Caco-2 (cell line): Measurements from ENCODE around the gene FBXO15. TPM values are rescaled to one million over a fixed set of nuclear protein-coding genes. Genes with fewer than 3 reads are reported as not detected.

Source experiments
- BruUV-seq: library from RNA; stranded (reverse); fragments of 400-500 nt; replicated peaks from 2 replicates; lab custom pipeline; 2021; lab: Mats Ljungman, UMichigan
- CTCF ChIA-PET: fragments of 300-600 bp; sonication (Branson Sonifier 250); formaldehyde crosslinking; loops from one replicate; lab custom pipeline; 2022; ENCODE audit warnings: antibody characterized with exemption; lab: Charles Lee
- POLR2A ChIA-PET: fragments of 300-600 bp; sonication (Branson Sonifier 250); formaldehyde crosslinking; loops from one replicate; lab custom pipeline; 2022; ENCODE audit warnings: antibody characterized with exemption; lab: Charles Lee
- DNase-seq, 2 experiments: peaks; one replicate each; pipeline versions ENCODE4 v3.0.0 to v3.0.0-alpha.2; 2020 to 2022
- H3K27me3 ChIP-seq: replicated peaks from 2 replicates; pipeline ENCODE4 v1.6.0; 2011; ENCODE audit warnings: low read length; ENCODE audit not compliant: control insufficient read depth, insufficient read depth
- H3K36me3 ChIP-seq: 2 replicates; pipeline ENCODE4 v1.5.1; 2011; ENCODE audit warnings: low read length; ENCODE audit not compliant: control insufficient read depth, insufficient read depth
- H3K4me1 ChIP-seq: fragments of 250-450 bp; sonication (Bioruptor Pico); 2 replicates; pipeline ENCODE4 v1.5.1; 2020; ENCODE audit warnings: mild to moderate bottlenecking
- H3K4me3 ChIP-seq: 2 replicates; pipeline ENCODE4 v1.5.1; 2011; ENCODE audit warnings: low read depth, mild to moderate bottlenecking, control low read depth, low read length
- H3K9me3 ChIP-seq: fragments of 250-450 bp; sonication (Bioruptor Pico); 2 replicates; pipeline ENCODE4 v1.5.1; 2020; ENCODE audit warnings: mild to moderate bottlenecking, moderate library complexity
- H3K27ac Mint-ChIP-seq: one replicate; pipeline ENCODE4 v1.8.0; 2022; ENCODE audit warnings: mixed read lengths; ENCODE audit not compliant: unreplicated experiment
- H3K27me3 Mint-ChIP-seq: one replicate; pipeline ENCODE4 v1.8.0; 2022; ENCODE audit warnings: mixed read lengths; ENCODE audit not compliant: insufficient read depth, unreplicated experiment
- H3K36me3 Mint-ChIP-seq: one replicate; pipeline ENCODE4 v1.8.0; 2022; ENCODE audit warnings: mild to moderate bottlenecking, mixed read lengths; ENCODE audit not compliant: insufficient read depth, unreplicated experiment
- H3K4me1 Mint-ChIP-seq: one replicate; pipeline ENCODE4 v1.8.0; 2022; ENCODE audit warnings: low read depth, mixed read lengths; ENCODE audit not compliant: unreplicated experiment
- H3K4me3 Mint-ChIP-seq: one replicate; pipeline ENCODE4 v1.8.0; 2022; ENCODE audit warnings: mild to moderate bottlenecking, moderate library complexity, mixed read lengths; ENCODE audit not compliant: unreplicated experiment
- H3K9me3 Mint-ChIP-seq: one replicate; pipeline ENCODE4 v1.8.0; 2022; ENCODE audit warnings: mixed read lengths; ENCODE audit not compliant: unreplicated experiment
- intact Hi-C: fragments of 100-400 bp; cut with micrococcal nuclease; formaldehyde crosslinking; loops from one replicate; pipeline ENCODE4 v1.10.0; 2022; ENCODE audit not compliant: unreplicated experiment
- total RNA-seq: library from RNA; stranded (reverse); gene quantifications from 2 replicates; pipeline ENCODE4 v1.2.3, GENCODE V29; 2022
- TF ChIP-seq, protein P1 (sequence below), 2 experiments: fragments of 200-600 bp in 1 of 2; IDR thresholded peaks; 1 replicate in 1 of 2; 2 replicates in 1 of 2; pipeline versions ENCODE4 v1.5.1 to v1.8.0; 2011 to 2022; ENCODE audit warnings: antibody characterized with exemption in 1 of 2, control low read depth in 1 of 2, inconsistent platforms in 1 of 2, low read depth in 1 of 2, low read length in 1 of 2, mild to moderate bottlenecking in 1 of 2, moderate library complexity in 1 of 2; ENCODE audit not compliant: insufficient read depth in 1 of 2, severe bottlenecking in 1 of 2, unreplicated experiment in 1 of 2

Gene FBXO15
- total RNA-seq, 1 experiment from 2014 or later, result 0.29 TPM

DNA sequence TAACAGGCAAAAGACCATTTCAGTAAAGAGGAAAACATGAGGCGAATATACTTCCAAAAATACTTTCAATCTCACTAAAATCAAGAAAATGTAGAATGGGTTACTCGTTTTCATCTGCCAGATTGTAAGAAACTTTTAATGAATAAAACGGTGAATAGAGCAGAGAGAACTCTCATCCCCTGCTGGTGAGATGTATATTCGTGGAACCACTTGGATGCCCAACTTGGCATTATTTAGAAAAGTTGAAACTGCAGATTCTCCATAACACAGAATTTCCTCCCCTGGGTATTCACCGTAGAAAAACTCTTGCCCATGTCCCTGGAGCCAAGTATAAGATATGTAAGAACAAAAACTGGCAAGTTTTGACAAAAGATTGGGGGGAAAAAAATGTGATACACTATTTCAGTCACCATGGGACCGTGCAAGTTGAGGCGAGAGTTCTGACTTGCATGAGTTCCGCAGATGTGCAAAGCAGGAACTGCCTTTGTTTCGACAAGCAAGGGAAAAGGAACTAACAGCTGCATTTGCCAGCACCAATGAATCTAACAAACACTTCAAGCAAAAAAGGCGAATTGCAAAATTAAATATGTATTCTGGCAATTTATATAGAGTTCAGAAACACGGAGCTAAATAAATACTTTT is 15.5 kb upstream of the FBXO15 start:
- intact Hi-C loops, result no loop called here
- no peaks in the 10 kb centered on the region for H3K9me3 Mint-ChIP-seq
- no peaks in the 10 kb centered on the region for H3K36me3 ChIP-seq
- no peaks in the 10 kb centered on the region for H3K9me3 ChIP-seq
- H3K27me3 Mint-ChIP-seq, result no peaks in the 10 kb centered on the region
- H3K4me3 ChIP-seq, result no peak overlapping the region
- H3K4me1 Mint-ChIP-seq, result no peaks in the 10 kb centered on the region
- TF ChIP-seq, protein P1, sequence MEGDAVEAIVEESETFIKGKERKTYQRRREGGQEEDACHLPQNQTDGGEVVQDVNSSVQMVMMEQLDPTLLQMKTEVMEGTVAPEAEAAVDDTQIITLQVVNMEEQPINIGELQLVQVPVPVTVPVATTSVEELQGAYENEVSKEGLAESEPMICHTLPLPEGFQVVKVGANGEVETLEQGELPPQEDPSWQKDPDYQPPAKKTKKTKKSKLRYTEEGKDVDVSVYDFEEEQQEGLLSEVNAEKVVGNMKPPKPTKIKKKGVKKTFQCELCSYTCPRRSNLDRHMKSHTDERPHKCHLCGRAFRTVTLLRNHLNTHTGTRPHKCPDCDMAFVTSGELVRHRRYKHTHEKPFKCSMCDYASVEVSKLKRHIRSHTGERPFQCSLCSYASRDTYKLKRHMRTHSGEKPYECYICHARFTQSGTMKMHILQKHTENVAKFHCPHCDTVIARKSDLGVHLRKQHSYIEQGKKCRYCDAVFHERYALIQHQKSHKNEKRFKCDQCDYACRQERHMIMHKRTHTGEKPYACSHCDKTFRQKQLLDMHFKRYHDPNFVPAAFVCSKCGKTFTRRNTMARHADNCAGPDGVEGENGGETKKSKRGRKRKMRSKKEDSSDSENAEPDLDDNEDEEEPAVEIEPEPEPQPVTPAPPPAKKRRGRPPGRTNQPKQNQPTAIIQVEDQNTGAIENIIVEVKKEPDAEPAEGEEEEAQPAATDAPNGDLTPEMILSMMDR (IDR thresholded peaks at IDR 0.05; ENCODE audit: insufficient read depth in 1 of 2, low read depth in 1 of 2, low read length in 1 of 2, severe bottlenecking in 1 of 2, unreplicated experiment in 1 of 2), result no peak
- H3K36me3 Mint-ChIP-seq, result peaks cover 8% of the 10 kb centered on the region
- no peaks in the 10 kb centered on the region for H3K27me3 ChIP-seq
- no peak for DNase-seq
- ChIA-PET CTCF (no interaction called here), POLR2A (no interaction called here)
- BruUV-seq, result no TSS peak
- no peak overlapping the region for H3K4me3 Mint-ChIP-seq
- no peak overlapping the region for H3K27ac Mint-ChIP-seq
- H3K4me1 ChIP-seq, result no peaks in the 10 kb centered on the region

DNA sequence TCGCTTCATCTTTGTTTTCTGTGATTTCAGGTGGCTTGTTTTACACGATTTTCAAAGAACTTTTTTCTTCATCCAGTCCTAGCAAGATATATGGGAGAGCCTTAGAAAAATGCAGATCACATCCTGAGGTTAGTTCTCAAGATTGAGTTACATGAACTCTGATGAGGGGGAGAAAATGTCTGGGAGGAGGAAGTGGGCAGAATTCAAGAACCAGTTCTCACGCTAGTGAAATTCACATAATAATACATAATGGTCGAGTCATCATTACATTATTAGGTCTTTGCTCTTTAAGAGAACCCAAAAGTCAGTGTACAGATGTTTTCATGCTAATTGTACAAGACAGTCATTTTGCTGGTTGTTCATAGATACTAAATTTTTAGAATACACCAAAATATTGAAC is 7.6 kb upstream of the FBXO15 start:
- H3K36me3 Mint-ChIP-seq, result peaks cover under 1% of the 10 kb centered on the region
- H3K4me3 ChIP-seq, result no peak overlapping the region
- H3K27ac Mint-ChIP-seq, result no peak overlapping the region
- ChIA-PET POLR2A (no interaction called here), CTCF (no interaction called here)
- TF ChIP-seq, protein P1 (IDR thresholded peaks at IDR 0.05; ENCODE audit: insufficient read depth in 1 of 2, low read depth in 1 of 2, low read length in 1 of 2, severe bottlenecking in 1 of 2, unreplicated experiment in 1 of 2), result no peak
- no peaks in the 10 kb centered on the region for H3K4me1 Mint-ChIP-seq
- H3K9me3 ChIP-seq, result no peaks in the 10 kb centered on the region
- no peaks in the 10 kb centered on the region for H3K27me3 Mint-ChIP-seq
- no TSS peak for BruUV-seq
- no peaks in the 10 kb centered on the region for H3K27me3 ChIP-seq
- H3K4me3 Mint-ChIP-seq, result no peak overlapping the region
- intact Hi-C loops, result no loop called here
- DNase-seq, result no peak
- H3K36me3 ChIP-seq, result no peaks in the 10 kb centered on the region
- no peaks in the 10 kb centered on the region for H3K4me1 ChIP-seq
- no peaks in the 10 kb centered on the region for H3K9me3 Mint-ChIP-seq

DNA sequence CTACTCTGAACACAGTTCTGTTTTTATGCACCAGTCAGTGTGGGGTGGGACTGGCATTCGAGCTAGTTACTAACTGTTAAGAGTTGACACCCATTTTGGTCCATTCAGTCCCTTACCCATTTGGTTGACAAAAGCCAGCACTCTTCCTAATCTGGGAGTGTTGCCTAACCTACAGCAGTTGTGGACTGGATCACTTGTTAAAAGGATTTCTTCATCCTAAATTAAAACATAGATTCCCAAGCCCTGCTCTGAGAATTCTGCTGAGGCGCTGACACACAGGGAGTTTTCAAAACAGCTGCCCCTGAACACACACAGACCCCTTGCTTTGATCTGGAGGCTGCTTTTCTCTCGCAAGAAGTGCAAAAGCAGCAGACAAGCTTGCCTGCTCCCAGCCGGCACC is 7.1 kb upstream of the FBXO15 start:
- H3K36me3 Mint-ChIP-seq, result no peaks in the 10 kb centered on the region

More for the DNA sequence above, 7.1 kb upstream of the FBXO15 start:
- ChIA-PET POLR2A (no interaction called here), CTCF (no interaction called here)
- Histone ChIP-seq H3K4me3 (no peak overlapping the region), H3K4me1 (no peaks in the 10 kb centered on the region), H3K9me3 (no peaks in the 10 kb centered on the region), H3K27me3 (no peaks in the 10 kb centered on the region), H3K36me3 (no peaks in the 10 kb centered on the region)
- H3K4me3 Mint-ChIP-seq, result no peak overlapping the region
- no peak overlapping the region for H3K27ac Mint-ChIP-seq
- H3K4me1 Mint-ChIP-seq, result no peaks in the 10 kb centered on the region
- TF ChIP-seq, protein P1 (IDR thresholded peaks at IDR 0.05; ENCODE audit: insufficient read depth in 1 of 2, low read depth in 1 of 2, low read length in 1 of 2, severe bottlenecking in 1 of 2, unreplicated experiment in 1 of 2), result no peak
- DNase-seq, result no peak
- BruUV-seq, result no TSS peak
- H3K9me3 Mint-ChIP-seq, result no peaks in the 10 kb centered on the region
- H3K27me3 Mint-ChIP-seq, result no peaks in the 10 kb centered on the region
- intact Hi-C loops, result no loop called here
